Natural killer cell (primary cell): ENCODE results near the gene MYCBPAP. TPM values are rescaled to one million over a fixed set of nuclear protein-coding genes. Genes with fewer than 3 reads are reported as not detected.

Experiments used
- ATAC-seq, 3 donors: fragments of 150-1000 bp in 2 of 3; fragments of 200-7000 bp in 1 of 3; cut with Tn5 transposase; 1 replicate in 1 of 3; 2 replicates in 2 of 3; pipeline ENCODE4 v1.10.0; 2021; ENCODE audit warnings: mild to moderate bottlenecking in 2 of 3, moderate library complexity in 2 of 3
- DNase-seq, 2 donors: peaks; one replicate each; pipeline versions ENCODE4 v3.0.0 to v3.0.0-alpha.2; 2013 to 2021; ENCODE audit warnings: mixed read lengths in 1 of 2
- H3K27ac ChIP-seq: one replicate; pipeline ENCODE4 v1.5.1; 2013; ENCODE audit warnings: mild to moderate bottlenecking, low read length
- H3K27me3 ChIP-seq: one replicate; pipeline ENCODE4 v1.6.1; 2013; ENCODE audit warnings: low read length; ENCODE audit not compliant: control insufficient read depth, insufficient read depth
- H3K36me3 ChIP-seq: one replicate; pipeline ENCODE4 v1.6.1; 2013; ENCODE audit warnings: low read length; ENCODE audit not compliant: control insufficient read depth, insufficient read depth
- H3K4me1 ChIP-seq: one replicate; pipeline ENCODE4 v1.6.1; 2013; ENCODE audit warnings: low read length; ENCODE audit not compliant: control insufficient read depth, insufficient read depth
- H3K4me3 ChIP-seq: one replicate; pipeline ENCODE4 v1.5.1; 2013; ENCODE audit warnings: low read length
- H3K9me3 ChIP-seq: one replicate; pipeline ENCODE4 v1.6.1; 2013; ENCODE audit warnings: low read length; ENCODE audit not compliant: control insufficient read depth, insufficient read depth
- H3K27ac Mint-ChIP-seq, 2 donors: one replicate each; pipeline ENCODE4 v1.8.0; 2022; ENCODE audit warnings: mild to moderate bottlenecking in 2 of 2, mixed read lengths in 2 of 2, moderate library complexity in 1 of 2
- H3K27me3 Mint-ChIP-seq, 2 donors: one replicate each; pipeline ENCODE4 v1.8.0; 2022; ENCODE audit warnings: low read depth in 2 of 2, mixed read lengths in 2 of 2
- H3K36me3 Mint-ChIP-seq: one replicate; pipeline ENCODE4 v1.8.0; 2022; ENCODE audit warnings: mixed read lengths
- H3K4me1 Mint-ChIP-seq, 2 donors: one replicate each; pipeline ENCODE4 v1.8.0; 2022; ENCODE audit warnings: mixed read lengths in 2 of 2
- H3K4me3 Mint-ChIP-seq: one replicate; pipeline ENCODE4 v1.8.0; 2022; ENCODE audit warnings: mild to moderate bottlenecking, moderate library complexity, mixed read lengths
- H3K9me3 Mint-ChIP-seq, 2 donors: one replicate each; pipeline ENCODE4 v1.8.0; 2022; ENCODE audit warnings: mixed read lengths in 2 of 2
- WGBS: methylation state at CpG from one replicate; pipeline ENCODE4 v1.1.7; 2013; ENCODE audit warnings: missing lambda C conversion rate; ENCODE audit not compliant: insufficient coverage; 5-methylcytosine and 5-hydroxymethylcytosine counted together
- intact Hi-C: fragments of 100-400 bp; cut with micrococcal nuclease; formaldehyde crosslinking; loops from one replicate; pipeline ENCODE4 v1.14.2; 2022
- total RNA-seq, 4 donors: library from RNA; stranded (reverse); fragments of 120-200 nt in 1 of 4; gene quantifications; one replicate each; pipeline versions ENCODE4 v1.2.3 to v1.2.4, GENCODE V29; 2013 to 2022
- TF ChIP-seq, protein P1 (sequence below): fragments of 200-600 bp; IDR thresholded peaks from one replicate; pipeline ENCODE4 v1.8.0; 2022; ENCODE audit warnings: antibody characterized with exemption

MYCBPAP gene, protein sequence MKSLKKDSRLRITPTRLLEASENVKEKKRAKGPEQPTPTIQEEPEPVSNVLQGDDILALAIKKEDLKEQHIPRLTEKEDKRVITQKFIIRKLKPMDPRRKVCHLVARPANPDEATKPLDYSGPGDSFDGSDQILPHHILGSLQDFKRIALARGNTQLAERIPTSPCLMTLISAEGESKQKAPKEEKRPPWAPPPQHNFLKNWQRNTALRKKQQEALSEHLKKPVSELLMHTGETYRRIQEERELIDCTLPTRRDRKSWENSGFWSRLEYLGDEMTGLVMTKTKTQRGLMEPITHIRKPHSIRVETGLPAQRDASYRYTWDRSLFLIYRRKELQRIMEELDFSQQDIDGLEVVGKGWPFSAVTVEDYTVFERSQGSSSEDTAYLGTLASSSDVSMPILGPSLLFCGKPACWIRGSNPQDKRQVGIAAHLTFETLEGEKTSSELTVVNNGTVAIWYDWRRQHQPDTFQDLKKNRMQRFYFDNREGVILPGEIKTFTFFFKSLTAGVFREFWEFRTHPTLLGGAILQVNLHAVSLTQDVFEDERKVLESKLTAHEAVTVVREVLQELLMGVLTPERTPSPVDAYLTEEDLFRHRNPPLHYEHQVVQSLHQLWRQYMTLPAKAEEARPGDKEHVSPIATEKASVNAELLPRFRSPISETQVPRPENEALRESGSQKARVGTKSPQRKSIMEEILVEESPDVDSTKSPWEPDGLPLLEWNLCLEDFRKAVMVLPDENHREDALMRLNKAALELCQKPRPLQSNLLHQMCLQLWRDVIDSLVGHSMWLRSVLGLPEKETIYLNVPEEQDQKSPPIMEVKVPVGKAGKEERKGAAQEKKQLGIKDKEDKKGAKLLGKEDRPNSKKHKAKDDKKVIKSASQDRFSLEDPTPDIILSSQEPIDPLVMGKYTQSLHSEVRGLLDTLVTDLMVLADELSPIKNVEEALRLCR
- 1 to 10 TPM in 1 of 3 donors, under 1 TPM in 2; 0.26 to 4.9 (median 0.70) TPM for total RNA-seq
- total RNA-seq (2013): 0.90 TPM

DNA sequence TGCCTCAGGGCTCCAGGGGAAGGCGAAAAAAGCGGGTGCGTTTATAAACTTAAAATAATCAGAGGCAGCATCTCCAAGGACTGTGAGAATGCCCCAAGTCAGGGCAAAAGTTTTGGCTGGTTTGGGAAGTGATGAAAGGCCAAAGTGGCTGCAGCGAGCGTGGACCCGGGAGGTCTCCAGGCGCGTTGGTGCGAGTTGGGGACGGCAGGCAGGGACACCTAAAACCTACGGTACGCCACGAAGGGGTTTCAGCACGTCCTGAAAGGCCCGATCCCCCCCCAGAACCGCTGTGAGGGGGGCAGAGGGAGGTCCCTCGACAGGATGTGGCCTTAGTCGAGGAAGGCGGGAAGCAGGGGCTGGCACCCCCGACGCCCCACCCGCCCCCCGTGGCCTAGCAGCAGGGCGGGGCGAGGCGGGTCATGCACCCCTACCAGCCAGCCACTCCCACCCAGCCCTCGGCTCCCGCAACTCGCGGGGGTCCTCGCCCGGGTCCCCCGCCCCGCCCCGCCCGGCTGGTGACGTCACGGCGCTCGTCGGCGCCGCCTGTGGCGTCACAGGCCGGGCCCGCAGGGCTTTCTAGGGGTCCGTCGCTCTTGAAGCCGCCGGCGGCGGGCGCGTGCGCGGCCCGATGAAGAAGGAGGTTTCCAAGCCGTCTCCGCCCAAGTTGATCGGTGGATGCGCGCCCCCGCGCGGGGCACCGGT is at the start of gene MYCBPAP:
Gene MYCBPAP, plus strand, starts transcription at position 569 of the 702 bp plus-strand sequence. CDS start 236 bp downstream, outside the sequence.
- Mint-ChIP-seq H3K36me3 (no peaks in the 10 kb centered on the region), H3K4me3 (peak within 1 kb of the TSS; percentile 96), H3K27me3 (peaks cover 0 to 26% of the 10 kb centered on the region in 2 donors), H3K9me3 (no peaks in the 10 kb centered on the region), H3K27ac (peak within 1 kb of the TSS; percentile 82 to 94), H3K4me1 (peaks cover 13 to 20% of the 10 kb centered on the region in 2 donors)
- TF ChIP-seq, protein P1, sequence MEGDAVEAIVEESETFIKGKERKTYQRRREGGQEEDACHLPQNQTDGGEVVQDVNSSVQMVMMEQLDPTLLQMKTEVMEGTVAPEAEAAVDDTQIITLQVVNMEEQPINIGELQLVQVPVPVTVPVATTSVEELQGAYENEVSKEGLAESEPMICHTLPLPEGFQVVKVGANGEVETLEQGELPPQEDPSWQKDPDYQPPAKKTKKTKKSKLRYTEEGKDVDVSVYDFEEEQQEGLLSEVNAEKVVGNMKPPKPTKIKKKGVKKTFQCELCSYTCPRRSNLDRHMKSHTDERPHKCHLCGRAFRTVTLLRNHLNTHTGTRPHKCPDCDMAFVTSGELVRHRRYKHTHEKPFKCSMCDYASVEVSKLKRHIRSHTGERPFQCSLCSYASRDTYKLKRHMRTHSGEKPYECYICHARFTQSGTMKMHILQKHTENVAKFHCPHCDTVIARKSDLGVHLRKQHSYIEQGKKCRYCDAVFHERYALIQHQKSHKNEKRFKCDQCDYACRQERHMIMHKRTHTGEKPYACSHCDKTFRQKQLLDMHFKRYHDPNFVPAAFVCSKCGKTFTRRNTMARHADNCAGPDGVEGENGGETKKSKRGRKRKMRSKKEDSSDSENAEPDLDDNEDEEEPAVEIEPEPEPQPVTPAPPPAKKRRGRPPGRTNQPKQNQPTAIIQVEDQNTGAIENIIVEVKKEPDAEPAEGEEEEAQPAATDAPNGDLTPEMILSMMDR: no peak
- Histone ChIP-seq H3K9me3 (no peaks in the 10 kb centered on the region), H3K36me3 (no peaks in the 10 kb centered on the region), H3K27ac (peak within 1 kb of the TSS; percentile 82), H3K4me1 (peaks cover 13% of the 10 kb centered on the region), H3K4me3 (peak within 1 kb of the TSS; percentile 55), H3K27me3 (no peaks in the 10 kb centered on the region)
- intact Hi-C loops: no loop called here
- peak; percentile 85 to 92 (median 91) for ATAC-seq
- 9% methylated on average over 63 of the region's 66 CpGs for WGBS
- DNase-seq: peak; percentile 64 to 88

DNA sequence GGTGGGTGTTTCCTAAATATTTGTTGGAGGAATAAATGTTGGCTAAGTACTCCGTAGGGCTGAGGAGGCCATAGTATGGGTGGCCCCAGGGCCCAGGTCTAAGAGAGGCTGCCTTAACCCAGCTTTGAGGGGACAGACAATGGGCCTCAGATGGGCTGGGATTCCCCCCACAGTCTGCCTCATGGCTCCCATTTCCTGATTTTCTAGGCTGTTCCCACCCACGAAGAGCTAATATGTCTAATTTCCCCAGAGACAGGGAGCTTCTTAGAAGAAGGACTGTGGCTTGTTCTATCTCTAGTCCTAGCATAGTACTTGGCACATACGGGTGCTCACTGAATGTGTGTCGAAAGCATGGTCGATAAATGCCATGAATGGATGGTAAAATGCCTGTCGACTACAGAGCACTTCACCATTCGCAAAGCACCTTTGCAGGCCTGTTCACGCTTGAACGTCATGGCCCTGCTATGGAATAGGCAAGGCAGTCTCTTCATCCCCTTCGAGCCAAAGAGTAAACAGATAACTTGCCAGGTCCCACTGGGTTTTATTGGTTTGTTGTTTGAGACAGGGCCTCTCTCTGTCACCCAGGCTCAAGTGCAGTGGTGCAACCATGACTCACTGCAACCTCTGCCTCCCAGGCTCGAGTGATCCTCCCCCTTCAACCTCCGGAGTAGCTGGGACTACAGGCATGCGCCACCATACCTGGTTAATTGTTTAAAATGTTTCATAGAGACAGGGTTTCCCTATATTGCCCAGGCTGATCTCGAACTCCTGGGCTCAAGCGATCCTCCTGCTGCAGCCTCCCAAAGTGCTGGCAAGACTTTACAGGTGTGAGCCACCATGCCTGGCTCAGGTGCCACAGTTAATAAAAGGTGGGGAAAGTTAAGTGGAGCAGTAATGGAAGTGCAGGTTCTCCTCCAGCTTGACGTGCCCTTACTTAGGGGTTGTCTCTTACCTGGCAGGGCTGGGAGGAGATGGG is 49.2 kb upstream of the MYCBPAP start:
- Mint-ChIP-seq H3K4me3 (no peak overlapping the region), H3K4me1 (no peaks in the 10 kb centered on the region), H3K36me3 (no peaks in the 10 kb centered on the region), H3K27ac (no peak overlapping the region), H3K27me3 (no peaks in the 10 kb centered on the region), H3K9me3 (no peaks in the 10 kb centered on the region)
- no peak for ATAC-seq
- WGBS: 84% methylated on average over 16 of the region's 16 CpGs
- Histone ChIP-seq H3K27ac (no peak overlapping the region), H3K27me3 (no peaks in the 10 kb centered on the region), H3K4me1 (no peaks in the 10 kb centered on the region), H3K4me3 (no peak overlapping the region), H3K9me3 (no peaks in the 10 kb centered on the region), H3K36me3 (no peaks in the 10 kb centered on the region)
- TF ChIP-seq, protein P1: no peak
- intact Hi-C loops: no loop called here
- DNase-seq: no peak

DNA sequence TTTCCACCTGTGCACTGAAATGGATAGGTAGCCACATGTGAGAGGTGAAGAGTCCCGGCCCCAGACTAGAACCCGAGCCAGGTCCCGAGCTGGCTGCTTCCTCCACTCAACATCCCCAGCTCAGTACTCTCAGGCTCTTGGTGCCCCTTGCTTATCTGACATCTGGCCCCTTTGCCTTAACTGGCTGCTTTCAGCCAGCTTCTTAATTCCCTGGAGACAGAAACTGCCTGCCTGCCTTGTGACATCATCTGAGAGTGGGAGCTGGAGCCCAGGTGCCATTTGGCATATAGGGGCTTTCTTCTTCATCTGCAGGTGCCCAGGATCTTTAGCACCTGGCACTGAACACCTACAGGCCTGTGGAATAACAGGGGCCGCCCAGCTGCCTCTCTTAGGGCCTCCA is 48.5 kb upstream of the MYCBPAP start:
- intact Hi-C loops: no loop called here
- Mint-ChIP-seq H3K4me3 (no peak overlapping the region), H3K27ac (no peak overlapping the region), H3K27me3 (no peaks in the 10 kb centered on the region), H3K4me1 (no peaks in the 10 kb centered on the region), H3K36me3 (no peaks in the 10 kb centered on the region), H3K9me3 (no peaks in the 10 kb centered on the region)
- H3K27me3 ChIP-seq: no peaks in the 10 kb centered on the region
- H3K4me1 ChIP-seq: no peaks in the 10 kb centered on the region
- no peaks in the 10 kb centered on the region for H3K36me3 ChIP-seq
- no peaks in the 10 kb centered on the region for H3K9me3 ChIP-seq
- 84% methylated on average over 4 of the region's 4 CpGs for WGBS
- no peak for ATAC-seq
- TF ChIP-seq, protein P1: no peak
- no peak overlapping the region for H3K4me3 ChIP-seq
- no peak overlapping the region for H3K27ac ChIP-seq
- no peak for DNase-seq
